Bronchial epithelial cell (primary cell): ENCODE measurements around the gene LAMP5. TPM values are rescaled to one million over a fixed set of nuclear protein-coding genes. Genes with fewer than 3 reads are reported as not detected.

Experiments
- DNase-seq: peaks from one replicate; pipeline ENCODE4 v3.0.0-alpha.2; 2010; ENCODE audit warnings: low read depth
- FAIRE-seq: peaks from 2 replicates; lab custom pipeline; 2011; peaks lifted over from hg19 to GRCh38; lab: Jason Lieb, UNC
- H3K27me3 ChIP-seq: 2 replicates; pipeline ENCODE4 v1.5.1; 2011; ENCODE audit warnings: low read length; ENCODE audit not compliant: control insufficient read depth, insufficient read depth
- H3K36me3 ChIP-seq: 2 replicates; pipeline ENCODE4 v1.5.1; 2011; ENCODE audit warnings: low read length; ENCODE audit not compliant: control insufficient read depth, insufficient read depth
- H3K4me3 ChIP-seq: 2 replicates; pipeline ENCODE4 v1.5.1; 2011; ENCODE audit warnings: mild to moderate bottlenecking, low read depth, low read length, control low read depth
- total RNA-seq: library from RNA; depleted of rRNA; stranded (reverse); fragments of >200 nt; gene quantifications from 2 replicates; pipeline ENCODE4 v1.2.1, GENCODE V29; 2014
- TF ChIP-seq, protein P1 (sequence below): IDR thresholded peaks from 2 replicates; pipeline ENCODE4 v1.5.1; 2011; ENCODE audit warnings: mild to moderate bottlenecking, moderate library complexity, low read length, control low read depth, inconsistent platforms; ENCODE audit not compliant: insufficient read depth, severe bottlenecking

The LAMP5 gene
- total RNA-seq, 1 donor from 2014 or later, result not detected

DNA sequence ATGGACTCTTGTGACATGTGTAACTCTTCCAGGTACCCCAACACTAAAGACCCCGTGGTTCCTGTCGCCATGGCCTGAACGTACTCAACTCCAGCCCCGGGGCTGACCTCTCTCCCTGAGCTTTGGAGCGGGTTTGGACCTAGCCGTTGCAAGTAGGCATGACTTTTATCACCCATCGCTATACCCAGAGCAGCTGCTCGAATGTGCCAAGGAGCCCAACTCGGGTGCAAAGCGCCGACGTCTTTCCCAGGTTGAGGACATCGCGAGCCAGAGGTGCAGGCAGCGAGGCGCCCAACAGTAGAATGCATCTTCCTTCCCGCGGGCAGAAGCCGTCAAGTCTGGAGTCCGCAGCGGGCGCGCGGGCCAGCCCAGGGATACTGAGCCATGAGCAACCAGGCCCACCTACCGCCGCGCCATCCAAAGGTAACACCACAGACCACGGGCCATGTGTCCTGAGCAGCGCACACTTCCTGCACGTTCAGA is 5.7 kb upstream of the LAMP5 start:
- FAIRE-seq (no peak), DNase-seq (no peak)
- TF ChIP-seq, protein P1, sequence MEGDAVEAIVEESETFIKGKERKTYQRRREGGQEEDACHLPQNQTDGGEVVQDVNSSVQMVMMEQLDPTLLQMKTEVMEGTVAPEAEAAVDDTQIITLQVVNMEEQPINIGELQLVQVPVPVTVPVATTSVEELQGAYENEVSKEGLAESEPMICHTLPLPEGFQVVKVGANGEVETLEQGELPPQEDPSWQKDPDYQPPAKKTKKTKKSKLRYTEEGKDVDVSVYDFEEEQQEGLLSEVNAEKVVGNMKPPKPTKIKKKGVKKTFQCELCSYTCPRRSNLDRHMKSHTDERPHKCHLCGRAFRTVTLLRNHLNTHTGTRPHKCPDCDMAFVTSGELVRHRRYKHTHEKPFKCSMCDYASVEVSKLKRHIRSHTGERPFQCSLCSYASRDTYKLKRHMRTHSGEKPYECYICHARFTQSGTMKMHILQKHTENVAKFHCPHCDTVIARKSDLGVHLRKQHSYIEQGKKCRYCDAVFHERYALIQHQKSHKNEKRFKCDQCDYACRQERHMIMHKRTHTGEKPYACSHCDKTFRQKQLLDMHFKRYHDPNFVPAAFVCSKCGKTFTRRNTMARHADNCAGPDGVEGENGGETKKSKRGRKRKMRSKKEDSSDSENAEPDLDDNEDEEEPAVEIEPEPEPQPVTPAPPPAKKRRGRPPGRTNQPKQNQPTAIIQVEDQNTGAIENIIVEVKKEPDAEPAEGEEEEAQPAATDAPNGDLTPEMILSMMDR, result no peak
- H3K27me3 ChIP-seq, result peaks cover 37% of the 10 kb centered on the region
- no peaks in the 10 kb centered on the region for H3K36me3 ChIP-seq
- no peak overlapping the region for H3K4me3 ChIP-seq

DNA sequence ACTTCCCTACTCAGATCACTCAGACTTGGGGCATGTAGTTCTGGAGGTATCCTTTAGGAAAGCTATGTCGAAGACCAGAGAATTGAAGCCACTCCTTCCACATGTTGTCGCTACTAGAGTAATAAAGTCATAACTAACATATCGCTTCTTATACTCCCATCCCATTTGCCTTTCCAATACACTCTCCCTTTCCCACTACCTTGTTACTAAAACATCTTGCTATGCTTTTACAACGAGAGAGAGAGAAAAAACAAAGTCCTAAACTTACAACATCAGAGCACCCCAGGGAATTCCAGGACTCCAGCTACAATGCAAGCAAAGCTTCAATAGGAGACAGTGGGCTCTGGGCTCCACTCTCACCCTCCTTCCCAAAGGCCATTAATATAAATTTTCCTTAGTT is 5.1 kb upstream of the LAMP5 start:
- TF ChIP-seq, protein P1, result no peak
- Histone ChIP-seq H3K4me3 (no peak overlapping the region), H3K36me3 (no peaks in the 10 kb centered on the region), H3K27me3 (peaks cover 41% of the 10 kb centered on the region)
- FAIRE-seq, result no peak
- DNase-seq, result no peak

DNA sequence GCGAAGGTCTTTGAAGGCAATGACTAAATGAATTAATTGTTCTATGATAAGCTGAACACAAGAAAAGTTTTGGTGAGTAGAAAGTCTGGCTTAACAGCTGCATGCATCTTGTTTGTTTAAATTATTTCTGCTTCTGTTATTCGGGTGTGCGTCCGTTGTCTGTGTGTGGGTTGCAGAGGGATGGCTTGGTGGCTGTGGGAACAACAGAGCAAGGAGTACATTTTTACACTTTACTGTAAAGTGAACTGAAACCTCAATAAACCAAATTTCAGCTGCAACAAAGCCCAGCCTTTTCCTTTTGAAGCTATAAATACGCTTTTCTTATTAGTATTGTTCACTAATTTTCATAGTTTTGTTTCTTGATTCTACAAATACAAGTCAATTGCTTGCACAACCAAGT is 3.5 kb upstream of the LAMP5 start:
- TF ChIP-seq, protein P1, result no peak
- H3K36me3 ChIP-seq, result no peaks in the 10 kb centered on the region
- DNase-seq (no peak), FAIRE-seq (no peak)
- H3K27me3 ChIP-seq, result peaks cover 45% of the 10 kb centered on the region
- no peak overlapping the region for H3K4me3 ChIP-seq

DNA sequence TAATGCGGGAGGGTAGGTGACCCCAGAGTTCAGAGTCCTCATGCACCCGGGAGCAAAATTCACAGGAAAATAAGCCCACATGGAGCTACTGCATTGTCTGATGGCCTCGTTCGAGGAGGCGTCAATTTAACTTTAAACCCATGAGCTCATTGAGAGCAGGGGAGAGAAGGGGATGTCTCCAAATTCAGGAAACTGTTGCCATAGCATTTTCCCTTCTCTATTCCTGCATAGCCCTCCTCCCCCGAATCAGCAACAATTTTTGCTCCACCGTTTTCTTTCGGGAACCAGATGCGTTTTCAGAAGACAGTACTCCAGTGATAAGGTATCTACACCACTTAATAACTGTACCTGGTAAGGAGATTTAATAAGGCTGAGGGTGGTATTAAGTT is 324 bp upstream of the LAMP5 start:
- DNase-seq, result no peak
- peaks cover 35% of the 10 kb centered on the region for H3K27me3 ChIP-seq
- TF ChIP-seq, protein P1, result no peak
- no peaks in the 10 kb centered on the region for H3K36me3 ChIP-seq
- FAIRE-seq, result no peak
- no peak overlapping the region for H3K4me3 ChIP-seq

DNA sequence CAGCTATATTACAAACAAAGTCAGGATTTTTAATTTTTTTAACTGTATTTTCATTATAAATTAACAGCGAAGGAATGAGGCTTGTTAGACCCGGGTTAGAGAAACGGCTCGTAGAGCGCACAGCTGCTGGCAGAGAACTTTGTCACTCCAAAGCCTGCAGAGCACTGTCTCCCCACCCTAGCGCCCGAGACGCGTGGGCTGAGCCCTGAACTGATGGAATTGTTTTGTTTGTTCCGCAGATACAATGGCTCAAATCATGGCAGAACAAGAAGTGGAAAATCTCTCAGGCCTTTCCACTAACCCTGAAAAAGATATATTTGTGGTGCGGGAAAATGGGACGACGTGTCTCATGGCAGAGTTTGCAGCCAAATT is 810 bp downstream of the LAMP5 start:
- TF ChIP-seq, protein P1, result no peak
- peaks cover 32% of the 10 kb centered on the region for H3K27me3 ChIP-seq
- no peaks in the 10 kb centered on the region for H3K36me3 ChIP-seq
- no peak overlapping the region for H3K4me3 ChIP-seq
- FAIRE-seq (no peak), DNase-seq (no peak)

DNA sequence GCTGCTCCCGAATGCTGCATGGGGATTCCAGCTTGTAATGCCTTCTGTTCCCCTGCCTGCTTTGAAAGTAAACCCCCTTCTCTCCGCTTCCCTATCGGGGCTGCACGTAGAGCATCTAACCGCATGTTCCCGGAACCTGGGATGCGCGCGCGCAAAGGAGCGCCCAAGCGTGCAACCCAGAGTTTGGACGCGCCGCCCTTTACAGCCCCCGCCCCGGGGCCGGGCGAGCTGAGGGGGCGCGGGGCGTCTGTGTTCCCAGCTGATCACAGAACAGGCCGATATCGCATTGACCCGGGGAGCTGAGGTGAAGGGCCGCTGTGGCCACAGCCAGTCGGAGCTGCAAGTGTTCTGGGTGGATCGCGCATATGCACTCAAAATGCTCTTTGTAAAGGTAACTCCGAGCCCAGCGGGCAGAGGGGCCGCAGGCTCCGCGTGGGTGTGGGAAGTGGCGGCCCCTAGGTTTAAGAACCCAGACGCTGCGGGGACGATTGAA is 1.4 kb downstream of the LAMP5 start:
- no peak for FAIRE-seq
- no peak for DNase-seq
- TF ChIP-seq, protein P1, result no peak
- Histone ChIP-seq H3K27me3 (peaks cover 35% of the 10 kb centered on the region), H3K4me3 (no peak overlapping the region), H3K36me3 (no peaks in the 10 kb centered on the region)
